ENCODE results near the gene YBX2.
"Not testable (repeated sequence)": the region's sequence is repeated elsewhere in the genome, so short reads cannot be mapped to it uniquely, and the experiment has no call there.

The YBX2 gene

DNA sequence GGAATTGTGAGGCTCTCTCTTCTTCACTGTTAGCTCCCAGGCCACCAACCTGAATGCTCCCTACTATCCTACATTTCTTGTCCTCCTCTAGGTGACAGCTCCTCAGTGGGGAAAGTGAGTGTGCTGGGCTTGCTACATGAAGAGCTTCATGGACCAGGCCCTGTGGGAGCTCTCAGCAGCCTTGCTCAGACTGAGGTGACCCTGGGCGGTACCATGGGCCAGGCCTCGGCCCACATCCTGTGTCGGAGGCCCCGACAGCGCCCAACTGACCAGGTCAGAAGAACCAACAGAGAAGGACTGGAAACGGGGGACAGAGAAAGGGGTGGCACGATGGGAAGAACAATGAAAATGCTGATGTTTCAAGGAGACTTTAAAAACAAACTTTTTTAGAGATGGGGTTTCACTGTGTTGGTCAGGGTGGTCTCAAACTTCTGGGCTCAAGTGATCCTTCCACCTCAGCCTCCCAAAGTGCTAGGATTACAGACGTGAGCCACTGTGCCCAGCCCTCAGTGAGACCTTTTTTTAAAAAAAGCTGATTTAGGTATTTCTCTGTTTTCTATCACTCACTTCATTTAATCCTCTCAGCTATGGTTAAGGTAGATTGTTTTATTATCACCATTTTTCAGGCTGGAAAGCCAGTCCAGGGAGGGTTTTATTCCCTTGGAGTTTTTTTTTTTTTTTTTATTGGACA is 37.5 kb downstream of the YBX2 start:
- intact Hi-C loops (cut with DNase I) = no loop called here
- no peak for DNase-seq

GRCh38 chr17:7254511-7254910 is 39.9 kb downstream of the YBX2 start:
- no peak for DNase-seq
- intact Hi-C loops (cut with DNase I) = loop anchor here (5.0 kb wide), 1 partner anchor 53 kb away; the partner anchor contains the start of gene EIF5A

DNA sequence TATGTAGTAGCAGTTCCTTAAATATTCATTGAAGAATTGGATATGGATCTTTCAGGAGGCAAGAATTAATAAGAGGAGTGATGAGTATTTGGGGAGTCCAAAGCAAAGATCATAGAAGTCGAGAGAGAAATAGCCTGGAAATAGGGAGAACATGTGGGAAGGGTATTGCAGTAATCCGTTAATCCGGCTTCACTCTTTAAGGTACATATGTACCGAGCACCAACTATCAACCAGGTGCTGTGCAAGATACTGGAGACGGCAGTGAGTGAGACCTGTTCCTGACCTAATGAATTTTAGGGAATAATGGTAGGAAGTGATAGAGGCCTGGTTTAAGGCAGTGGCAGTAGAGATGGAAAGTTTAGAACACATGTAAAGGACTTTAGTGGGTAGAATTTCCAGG is 41.4 kb downstream of the YBX2 start:
- intact Hi-C loops (cut with DNase I) = loop anchor here (5.0 kb wide), 1 partner anchor 54 kb away; the partner anchor contains the start of gene EIF5A
- no peak for DNase-seq

DNA sequence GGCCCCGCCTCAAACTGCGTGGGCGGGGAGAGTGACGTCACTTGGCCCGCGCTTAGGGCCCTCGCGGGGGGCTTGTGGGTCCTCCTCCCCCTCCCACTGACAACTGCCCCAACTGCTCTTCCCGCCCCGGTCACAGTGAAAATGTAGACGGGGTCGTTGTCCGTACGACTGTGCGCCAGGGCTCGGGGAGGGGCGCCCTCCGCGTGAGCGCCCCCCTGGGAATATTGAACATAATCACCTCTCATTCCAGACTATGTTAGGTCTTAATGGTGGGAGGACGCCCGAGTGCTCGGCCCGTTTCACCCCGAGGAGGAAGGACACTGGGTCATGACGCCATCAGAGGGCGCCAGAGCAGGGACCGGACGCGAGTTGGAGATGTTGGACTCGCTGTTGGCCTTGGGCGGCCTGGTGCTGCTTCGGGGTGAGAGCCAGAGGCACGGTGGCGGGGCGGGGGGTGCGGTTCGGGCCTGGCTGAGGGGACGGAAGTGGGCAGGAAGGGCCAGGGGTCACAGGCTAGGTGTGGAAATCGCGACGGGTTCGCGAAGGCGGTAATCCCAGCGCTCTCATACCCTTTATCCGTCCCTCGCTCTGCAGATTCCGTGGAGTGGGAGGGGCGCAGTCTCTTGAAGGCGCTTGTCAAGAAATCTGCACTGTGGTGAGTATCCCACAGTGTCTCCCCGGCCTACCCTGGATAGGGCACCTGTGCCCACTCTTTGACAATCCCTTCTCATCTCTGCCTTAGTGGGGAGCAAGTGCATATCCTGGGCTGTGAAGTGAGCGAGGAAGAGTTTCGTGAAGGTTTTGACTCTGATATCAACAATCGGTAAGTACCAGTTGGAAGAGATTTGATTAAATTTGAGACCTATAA is 42.0 kb downstream of the YBX2 start, which contains the start of gene ELP5:
ELP5 (plus strand) TSS at position 40 of the 868 bp plus-strand sequence; CDS start at position 376, 336 bp downstream.
- intact Hi-C loops (cut with DNase I) = loop anchor here (5.0 kb wide), 1 partner anchor 55 kb away; the partner anchor contains the start of gene EIF5A
- DNase-seq = peak; percentile 84 to 95 (median 90)

DNA sequence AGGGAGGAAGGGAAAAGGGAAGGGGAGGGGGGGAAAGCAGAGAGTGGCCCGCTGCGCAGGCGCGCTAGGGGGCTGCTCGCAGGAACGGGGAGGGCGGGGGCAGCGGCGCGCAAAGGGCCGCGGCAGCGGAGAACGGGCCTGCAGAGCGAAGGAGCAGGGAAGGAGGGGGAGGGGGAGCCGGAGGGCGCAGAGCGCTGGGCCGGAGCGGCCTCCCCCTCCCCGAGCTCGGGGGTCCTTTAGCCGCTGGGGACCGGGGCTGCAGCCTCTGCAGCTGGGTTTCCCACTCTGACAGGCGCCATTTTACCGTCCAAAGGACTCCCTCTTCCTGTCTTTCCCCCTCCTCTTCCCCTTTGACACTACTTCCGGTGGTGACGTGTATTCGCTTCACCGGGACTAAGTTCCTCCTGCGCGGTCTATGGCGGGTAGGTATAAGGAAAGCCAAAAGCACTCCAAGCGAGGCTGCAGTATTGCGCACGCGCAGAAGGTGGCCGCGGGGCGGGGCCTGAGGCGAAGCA is 42.7 kb downstream of the YBX2 start, which contains the start of gene CTDNEP1:
CTDNEP1 (minus strand) TSS at position 74 of the 515 bp plus-strand sequence. CDS start 438 bp downstream, outside the sequence.
- peak; percentile 97 to 100 (median 99) for DNase-seq
- intact Hi-C loops (cut with DNase I) = loop anchor here (1.0 to 5.0 kb wide), 2 partner anchors 12 to 56 kb away; partner anchors contain the start of genes EIF5A and PHF23

DNA sequence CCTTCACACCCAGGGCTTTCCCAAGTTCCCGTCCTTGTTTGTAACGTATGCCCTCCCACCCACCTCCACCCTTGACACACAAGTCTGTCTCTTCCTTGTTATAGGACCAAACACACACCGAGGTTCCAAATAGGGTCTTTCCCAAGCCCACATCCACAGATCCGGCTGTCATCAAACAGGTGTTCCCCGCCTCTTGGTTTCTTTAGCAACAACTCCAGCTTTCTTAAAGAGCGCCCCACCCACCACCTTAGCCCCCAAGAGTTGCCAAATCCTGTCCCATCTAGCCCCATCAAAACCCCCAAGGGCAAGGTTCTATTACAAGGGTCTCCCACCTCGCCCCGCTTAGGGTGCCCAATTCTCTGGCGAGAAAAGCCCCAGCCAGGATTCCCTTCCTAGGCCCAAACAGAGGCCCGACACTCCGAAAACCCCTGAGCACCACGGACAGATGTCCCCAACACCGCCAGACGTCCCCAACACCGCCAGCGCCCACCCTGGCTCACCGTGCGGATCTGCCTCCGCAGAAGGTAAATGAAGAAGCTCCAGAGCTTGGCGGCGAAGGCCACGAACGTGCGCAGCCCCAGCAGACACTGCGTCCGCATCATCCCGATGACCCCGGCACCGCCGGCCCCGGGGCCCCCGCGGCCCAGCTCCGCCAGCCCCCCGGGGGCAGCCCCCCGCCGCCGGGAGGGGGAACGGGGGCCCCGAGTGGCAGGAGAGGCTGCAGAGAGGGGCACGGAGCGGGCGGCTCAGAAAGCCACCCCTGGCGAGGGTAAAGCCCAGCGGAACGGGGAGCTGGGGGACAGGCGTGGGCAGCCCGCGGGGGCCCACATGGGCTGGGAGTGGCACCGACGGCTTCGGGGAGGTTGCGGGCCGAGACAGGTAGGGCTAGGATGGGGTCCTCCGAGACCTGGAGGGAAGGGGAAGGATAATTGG is 43.5 kb downstream of the YBX2 start:
- peak in 8 of 42 donors; percentile 21 to 53 (median 33) for DNase-seq
- intact Hi-C loops (cut with DNase I) = loop anchor here (1.0 to 5.0 kb wide), 2 partner anchors 12 to 56 kb away; partner anchors contain the start of genes EIF5A and PHF23

DNA sequence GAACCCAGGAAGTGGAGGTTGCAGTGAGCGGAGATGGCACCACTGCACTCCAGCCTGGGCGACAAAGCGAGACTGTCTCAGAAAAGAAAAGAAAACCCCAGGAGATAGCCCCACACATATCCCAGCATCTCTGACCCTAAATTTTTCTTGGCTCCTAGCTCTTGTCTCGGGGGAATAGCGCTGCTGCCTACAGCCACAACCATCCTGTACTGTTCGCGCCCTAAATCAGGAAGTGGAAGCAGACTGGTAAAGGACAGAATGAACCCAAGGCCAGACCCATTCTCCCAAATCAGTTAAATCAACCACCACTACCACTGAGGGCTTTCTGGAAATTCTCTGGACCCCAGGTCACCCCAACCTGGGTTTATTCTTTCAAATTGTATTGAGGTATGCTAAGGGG is 44.6 kb downstream of the YBX2 start:
- intact Hi-C loops (cut with DNase I) = loop anchor here (5.0 kb wide), 1 partner anchor 57 kb away; the partner anchor contains the start of gene EIF5A
- DNase-seq = no peak

- DNase-seq = no peak
- intact Hi-C loops (cut with DNase I) = no loop called here
These were observed 45.2 kb downstream of the YBX2 start for GRCh38 chr17:7249214-7249613.

- intact Hi-C loops (cut with DNase I) = no loop called here
- DNase-seq = no peak
These were observed 45.6 kb downstream of the YBX2 start for GRCh38 chr17:7248796-7249195.

- no peak for DNase-seq
- intact Hi-C loops (cut with DNase I) = no loop called here
These were observed 47.7 kb downstream of the YBX2 start for GRCh38 chr17:7246779-7247178.

- intact Hi-C loops (cut with DNase I) = not testable (repeated sequence)
- peak in 1 of 42 donors; percentile 16 for DNase-seq
These were observed 50.6 kb downstream of the YBX2 start for GRCh38 chr17:7243838-7244237.

- no peak for DNase-seq
- intact Hi-C loops (cut with DNase I) = no loop called here
These were observed 51.0 kb downstream of the YBX2 start for GRCh38 chr17:7243453-7243729.

DNA sequence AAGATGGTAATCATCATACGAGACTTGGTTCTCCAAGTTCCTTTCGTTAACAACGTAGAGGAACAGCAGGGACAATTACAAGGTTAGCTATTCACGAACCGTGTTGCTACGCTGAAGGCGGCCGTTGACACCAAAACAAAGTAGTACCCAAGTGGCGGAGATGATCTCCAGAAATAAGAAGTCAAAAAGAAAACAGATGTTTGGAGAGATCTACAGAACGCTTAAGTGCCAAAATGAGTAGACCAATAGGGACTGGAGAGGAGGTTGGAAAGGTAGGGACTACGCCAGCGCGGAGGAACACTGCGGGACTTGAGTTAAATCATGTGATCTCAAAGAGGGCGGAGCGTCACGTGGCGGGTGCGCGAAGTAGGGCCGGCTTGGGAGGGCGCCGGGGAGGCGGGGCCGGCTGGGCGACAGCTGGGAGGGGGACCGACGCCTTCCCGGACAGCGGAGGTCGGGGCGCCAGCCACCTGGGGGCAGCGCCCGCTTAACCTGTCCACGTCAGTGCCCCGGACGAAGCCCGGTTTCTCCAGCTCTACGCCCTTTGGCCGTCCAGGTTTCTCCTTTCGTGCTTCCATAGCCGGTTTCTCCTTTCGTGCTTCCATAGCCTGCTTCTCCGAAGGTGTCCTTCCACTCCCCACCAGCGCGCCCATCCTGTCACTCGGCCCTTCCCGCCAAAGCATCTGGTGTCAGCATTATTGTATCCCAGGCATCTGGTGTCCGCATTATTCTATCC is 51.6 kb downstream of the YBX2 start:
- DNase-seq = peak; percentile 90 to 98 (median 94)
- intact Hi-C loops (cut with DNase I) = no loop called here

DNA sequence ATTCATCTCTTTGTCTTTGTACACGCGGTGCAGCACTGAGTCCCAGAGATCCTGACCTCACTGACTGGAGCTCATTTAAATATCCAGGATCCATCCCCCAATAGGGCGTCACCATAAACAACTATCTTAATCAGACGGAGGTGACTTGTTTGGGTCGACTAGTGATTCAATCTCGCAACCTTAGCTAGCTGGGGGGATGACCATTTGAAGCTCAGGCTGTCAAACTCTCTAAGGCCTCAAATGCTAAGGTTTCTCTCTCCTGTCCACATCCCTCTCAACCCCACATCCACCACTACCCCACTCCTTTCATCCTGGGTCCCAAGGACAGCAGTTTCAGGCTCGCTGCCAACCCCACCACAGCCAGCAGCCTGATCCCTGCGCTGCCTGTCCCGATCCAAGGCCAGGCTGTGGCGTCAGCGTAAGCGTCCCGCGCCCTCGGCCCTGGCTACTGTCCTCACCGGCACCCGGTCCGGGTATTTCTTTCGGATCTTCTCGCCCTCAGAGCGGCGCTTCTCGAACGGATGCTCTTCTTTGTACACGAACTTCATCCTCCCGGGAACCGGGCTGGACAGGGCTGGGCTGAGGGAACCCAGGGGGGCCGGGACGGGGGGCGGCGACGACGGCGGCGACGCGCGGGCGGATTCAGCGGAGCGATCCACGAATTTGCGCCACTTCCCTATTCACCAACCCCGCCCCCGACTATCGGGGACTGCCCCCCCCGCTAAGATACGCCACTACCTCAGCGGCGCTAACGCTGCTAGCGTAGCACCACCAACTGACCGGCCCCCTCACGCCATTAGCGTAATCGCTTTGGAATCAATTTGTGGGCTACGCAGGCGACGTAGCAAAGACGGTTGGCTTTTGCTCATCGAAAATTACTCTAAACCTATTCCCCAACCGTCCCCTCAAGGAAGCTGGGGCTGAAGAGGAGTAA is 52.4 kb downstream of the YBX2 start, which contains the start of gene GABARAP:
GABARAP (minus strand) TSS at position 667 of the 934 bp plus-strand sequence; CDS start at position 548, 119 bp downstream.
- peak; percentile 91 to 98 (median 95) for DNase-seq
- intact Hi-C loops (cut with DNase I) = no loop called here

GRCh38 chr17:7241090-7241733 is 53.2 kb downstream of the YBX2 start:
- intact Hi-C loops (cut with DNase I) = no loop called here
- DNase-seq = peak in 1 of 42 donors; percentile 15

GRCh38 chr17:7240375-7240774 is 54.1 kb downstream of the YBX2 start:
- intact Hi-C loops (cut with DNase I) = no loop called here
- no peak for DNase-seq
